ENCODE data around the gene NHEJ1. TPM values are rescaled to one million over a fixed set of nuclear protein-coding genes. Genes with fewer than 3 reads are reported as not detected.

NHEJ1 gene
- total RNA-seq, 1 experiment from 2014 or later = 20.8 TPM

DNA sequence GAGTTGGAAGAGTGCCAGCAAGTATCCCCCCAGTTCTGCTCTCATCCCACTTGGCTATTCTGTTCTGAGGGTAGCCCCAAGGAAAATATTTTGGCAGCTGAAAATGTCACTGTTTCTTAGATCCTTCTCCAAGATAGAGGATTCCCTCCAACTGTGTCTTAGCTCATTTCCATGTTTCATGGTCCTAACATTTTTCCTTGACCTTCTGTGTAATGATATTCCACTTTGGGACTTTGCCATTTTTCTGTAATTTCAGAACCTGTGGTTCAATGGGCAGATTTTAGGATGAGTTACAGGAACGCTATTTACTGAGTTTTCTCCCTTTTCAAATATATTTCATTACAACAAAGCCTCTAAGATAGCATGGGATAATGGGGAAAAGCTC lies 34.7 kb downstream of the NHEJ1 start:
- H2BK20ac ChIP-seq (ENCODE audit: low read depth, low read length, poor library complexity, severe bottlenecking) = no peak overlapping the region
- no peak overlapping the region for H3K23ac ChIP-seq (ENCODE audit: insufficient read length, low read depth, low read length)
- H4K8ac ChIP-seq (replicated peaks; ENCODE audit: insufficient read length, low read depth, low read length) = no peak overlapping the region
- H3K4ac ChIP-seq (ENCODE audit: low read depth, low read length) = no peak overlapping the region
- no peak overlapping the region for H2BK15ac ChIP-seq (ENCODE audit: low read depth, low read length)
- H2BK120ac ChIP-seq (ENCODE audit: low read depth, low read length, poor library complexity, severe bottlenecking) = no peak overlapping the region
- no peaks in the 10 kb centered on the region for H3K36me3 Mint-ChIP-seq (ENCODE audit: insufficient read depth in 1 of 3, low read depth in 3 of 3)
- H3K56ac ChIP-seq (ENCODE audit: insufficient read length, low read depth, low read length) = no peak overlapping the region
- 0 out of 2 replicates have a peak, but pooled peaks cover 4% of the 10 kb centered on the region for H3K4me1 ChIP-seq (ENCODE audit: insufficient read depth, low read length)
- H3T11ph ChIP-seq (ENCODE audit: low read length) = no peak overlapping the region
- H3K79me1 ChIP-seq (ENCODE audit: insufficient read depth, low read depth, low read length, poor library complexity, severe bottlenecking) = no peaks in the 10 kb centered on the region
- H4K91ac ChIP-seq (ENCODE audit: insufficient read length, low read depth, low read length) = no peak overlapping the region
- no peak overlapping the region for H2AFZ ChIP-seq (ENCODE audit: low read length)
- no peaks in the 10 kb centered on the region for H3K23me2 ChIP-seq (ENCODE audit: insufficient read length, low read depth, low read length, poor library complexity, severe bottlenecking)
- H3K4me1 Mint-ChIP-seq = peaks cover 4 to 6% of the 10 kb centered on the region in 2 experiments; a peak in 2 of 4 replicates
- no CpG with 5 or more reads among the region's 1 CpG for WGBS (ENCODE audit: extremely low coverage, insufficient read length, low lambda C conversion rate)
- H2AK5ac ChIP-seq (ENCODE audit: insufficient read length, low read length) = no peak overlapping the region
- DNase-seq = no peak
- no peaks in the 10 kb centered on the region for H4K20me1 ChIP-seq (ENCODE audit: control insufficient read depth, insufficient read depth, insufficient read length)
- H2BK12ac ChIP-seq (ENCODE audit: insufficient read length, low read depth, low read length) = no peak overlapping the region
- H3K18ac ChIP-seq (ENCODE audit: insufficient read length, low read depth, low read length) = no peak overlapping the region
- no peak overlapping the region for H3K14ac ChIP-seq (ENCODE audit: insufficient read depth, low read length)
- no peaks in the 10 kb centered on the region for H3K27me3 Mint-ChIP-seq (ENCODE audit: low read depth)
- no peak overlapping the region for H3K4me2 ChIP-seq (ENCODE audit: insufficient read depth, insufficient read length, low read length)
- no peak overlapping the region for H2BK5ac ChIP-seq (ENCODE audit: insufficient read length, low read length)
- no peak overlapping the region for H3K27ac ChIP-seq (ENCODE audit: insufficient read length, low read depth, low read length)
- H3K4me3 Mint-ChIP-seq = no peak overlapping the region
- no peak overlapping the region for H3K27ac Mint-ChIP-seq
- no peaks in the 10 kb centered on the region for H3K9me3 ChIP-seq (ENCODE audit: control insufficient read depth, low read depth, low read length)
- H3K27me3 ChIP-seq (ENCODE audit: insufficient read depth, low read length) = no peaks in the 10 kb centered on the region
- no peaks in the 10 kb centered on the region for H3K79me2 ChIP-seq (ENCODE audit: insufficient read depth, low read length)
- TF ChIP-seq, protein P1, sequence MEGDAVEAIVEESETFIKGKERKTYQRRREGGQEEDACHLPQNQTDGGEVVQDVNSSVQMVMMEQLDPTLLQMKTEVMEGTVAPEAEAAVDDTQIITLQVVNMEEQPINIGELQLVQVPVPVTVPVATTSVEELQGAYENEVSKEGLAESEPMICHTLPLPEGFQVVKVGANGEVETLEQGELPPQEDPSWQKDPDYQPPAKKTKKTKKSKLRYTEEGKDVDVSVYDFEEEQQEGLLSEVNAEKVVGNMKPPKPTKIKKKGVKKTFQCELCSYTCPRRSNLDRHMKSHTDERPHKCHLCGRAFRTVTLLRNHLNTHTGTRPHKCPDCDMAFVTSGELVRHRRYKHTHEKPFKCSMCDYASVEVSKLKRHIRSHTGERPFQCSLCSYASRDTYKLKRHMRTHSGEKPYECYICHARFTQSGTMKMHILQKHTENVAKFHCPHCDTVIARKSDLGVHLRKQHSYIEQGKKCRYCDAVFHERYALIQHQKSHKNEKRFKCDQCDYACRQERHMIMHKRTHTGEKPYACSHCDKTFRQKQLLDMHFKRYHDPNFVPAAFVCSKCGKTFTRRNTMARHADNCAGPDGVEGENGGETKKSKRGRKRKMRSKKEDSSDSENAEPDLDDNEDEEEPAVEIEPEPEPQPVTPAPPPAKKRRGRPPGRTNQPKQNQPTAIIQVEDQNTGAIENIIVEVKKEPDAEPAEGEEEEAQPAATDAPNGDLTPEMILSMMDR (conservative IDR thresholded peaks at IDR 0.05) = no peak
- no peak overlapping the region for H4K5ac ChIP-seq (ENCODE audit: insufficient read length, low read depth, low read length)
- no peaks in the 10 kb centered on the region for H3K9me3 Mint-ChIP-seq
- no peak overlapping the region for H3K9ac ChIP-seq (ENCODE audit: extremely low read depth, insufficient read length, low read length)

Measured in H9 (cell line).